ENCODE data around the gene TAF12.

DNA sequence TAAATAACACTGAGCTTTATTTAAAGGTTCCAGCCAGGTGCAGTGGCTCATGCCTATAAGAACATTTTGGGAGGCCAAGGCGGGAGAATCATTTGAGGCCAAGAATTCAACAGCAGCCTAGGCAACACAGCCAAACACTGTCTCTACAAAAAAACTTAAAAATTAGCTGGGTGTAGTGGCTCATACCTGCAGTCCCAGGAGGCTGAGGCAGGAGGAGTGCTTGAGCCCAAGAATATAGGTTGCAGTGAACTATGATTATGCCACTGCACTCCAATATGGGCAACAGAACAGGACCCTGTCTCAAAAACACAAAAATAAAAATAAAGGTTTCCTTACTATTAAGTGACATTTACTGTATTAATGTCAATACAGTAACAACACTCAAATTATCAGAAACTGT lies 2.1 kb downstream of the TAF12 start:
- TF ChIP-seq, protein P1, sequence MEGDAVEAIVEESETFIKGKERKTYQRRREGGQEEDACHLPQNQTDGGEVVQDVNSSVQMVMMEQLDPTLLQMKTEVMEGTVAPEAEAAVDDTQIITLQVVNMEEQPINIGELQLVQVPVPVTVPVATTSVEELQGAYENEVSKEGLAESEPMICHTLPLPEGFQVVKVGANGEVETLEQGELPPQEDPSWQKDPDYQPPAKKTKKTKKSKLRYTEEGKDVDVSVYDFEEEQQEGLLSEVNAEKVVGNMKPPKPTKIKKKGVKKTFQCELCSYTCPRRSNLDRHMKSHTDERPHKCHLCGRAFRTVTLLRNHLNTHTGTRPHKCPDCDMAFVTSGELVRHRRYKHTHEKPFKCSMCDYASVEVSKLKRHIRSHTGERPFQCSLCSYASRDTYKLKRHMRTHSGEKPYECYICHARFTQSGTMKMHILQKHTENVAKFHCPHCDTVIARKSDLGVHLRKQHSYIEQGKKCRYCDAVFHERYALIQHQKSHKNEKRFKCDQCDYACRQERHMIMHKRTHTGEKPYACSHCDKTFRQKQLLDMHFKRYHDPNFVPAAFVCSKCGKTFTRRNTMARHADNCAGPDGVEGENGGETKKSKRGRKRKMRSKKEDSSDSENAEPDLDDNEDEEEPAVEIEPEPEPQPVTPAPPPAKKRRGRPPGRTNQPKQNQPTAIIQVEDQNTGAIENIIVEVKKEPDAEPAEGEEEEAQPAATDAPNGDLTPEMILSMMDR (IDR thresholded peaks at IDR 0.05): peak; percentile 33
- no peak for TF ChIP-seq EZH2phosphoT487 (IDR thresholded peaks at IDR 0.05)
